Neural crest cell (in vitro differentiated cells): Measurements from ENCODE around the gene COL25A1. TPM values are rescaled to one million over a fixed set of nuclear protein-coding genes. Genes with fewer than 3 reads are reported as not detected.

ENCODE experiments used
- DNase-seq: peaks from one replicate; pipeline ENCODE4 v3.0.0; 2021; ENCODE audit warnings: low read depth, mixed read lengths, low spot score
- H3K27ac Mint-ChIP-seq: one replicate; pipeline ENCODE4 v1.8.0; 2021; ENCODE audit warnings: mild to moderate bottlenecking, mixed read lengths; ENCODE audit not compliant: unreplicated experiment
- H3K27me3 Mint-ChIP-seq: 2 replicates; pipeline ENCODE4 v1.8.0; 2021; ENCODE audit warnings: low read depth, mild to moderate bottlenecking, mixed read lengths
- H3K36me3 Mint-ChIP-seq: 2 replicates; pipeline ENCODE4 v1.8.0; 2021; ENCODE audit warnings: low read depth, mild to moderate bottlenecking, mixed read lengths
- H3K4me1 Mint-ChIP-seq: 2 replicates; pipeline ENCODE4 v1.8.0; 2021; ENCODE audit warnings: mixed read lengths
- H3K4me3 Mint-ChIP-seq: one replicate; pipeline ENCODE4 v1.8.0; 2021; ENCODE audit warnings: mild to moderate bottlenecking, mixed read lengths
- H3K9me3 Mint-ChIP-seq: 2 replicates; pipeline ENCODE4 v1.8.0; 2021; ENCODE audit warnings: mixed read lengths
- CTCF ChIP-seq: fragments of 200-600 bp; sonication (generic); conservative IDR thresholded peaks from 2 replicates; pipeline ENCODE4 v1.5.0; 2021; ENCODE audit warnings: antibody characterized with exemption, mild to moderate bottlenecking
- total RNA-seq: library from RNA; stranded (reverse); gene quantifications from 2 replicates; pipeline ENCODE4 v1.2.1, GENCODE V29; 2021

Gene COL25A1
- total RNA-seq, 1 donor from 2014 or later: 39.3 TPM

- Mint-ChIP-seq H3K4me1 (peaks cover 28% of the 10 kb centered on the region), H3K4me3 (no peak overlapping the region), H3K27ac (no peak overlapping the region), H3K36me3 (no peaks in the 10 kb centered on the region), H3K9me3 (no peaks in the 10 kb centered on the region), H3K27me3 (no peaks in the 10 kb centered on the region)
- TF ChIP-seq CTCF: no peak
- DNase-seq: no peak
Observed at GRCh38 chr4:109094056-109094455, 208.4 kb downstream of the COL25A1 start.

- Mint-ChIP-seq H3K4me3 (no peak overlapping the region), H3K27me3 (no peaks in the 10 kb centered on the region), H3K4me1 (peaks cover 32% of the 10 kb centered on the region), H3K36me3 (no peaks in the 10 kb centered on the region), H3K9me3 (no peaks in the 10 kb centered on the region), H3K27ac (no peak overlapping the region)
- no peak for TF ChIP-seq CTCF
- no peak for DNase-seq
Observed at GRCh38 chr4:109091727-109092409, 210.6 kb downstream of the COL25A1 start.

- DNase-seq: no peak
- Mint-ChIP-seq H3K9me3 (no peaks in the 10 kb centered on the region), H3K27ac (no peak overlapping the region), H3K4me1 (peaks cover 24% of the 10 kb centered on the region), H3K4me3 (no peak overlapping the region), H3K27me3 (no peaks in the 10 kb centered on the region), H3K36me3 (no peaks in the 10 kb centered on the region)
- TF ChIP-seq CTCF: no peak
Observed at GRCh38 chr4:109083911-109084310, 218.5 kb downstream of the COL25A1 start.

- Mint-ChIP-seq H3K4me3 (no peak overlapping the region), H3K27me3 (no peaks in the 10 kb centered on the region), H3K36me3 (peaks cover 3% of the 10 kb centered on the region), H3K4me1 (peaks cover 30% of the 10 kb centered on the region), H3K9me3 (peaks cover 4% of the 10 kb centered on the region), H3K27ac (no peak overlapping the region)
- no peak for DNase-seq
- no peak for TF ChIP-seq CTCF
Observed at GRCh38 chr4:109079731-109080130, 222.7 kb downstream of the COL25A1 start.

GRCh38 chr4:109079201-109079600 is 223.3 kb downstream of the COL25A1 start:
- Mint-ChIP-seq H3K4me1 (peaks cover 30% of the 10 kb centered on the region), H3K4me3 (no peak overlapping the region), H3K9me3 (peaks cover 5% of the 10 kb centered on the region), H3K36me3 (peaks cover 6% of the 10 kb centered on the region), H3K27ac (no peak overlapping the region), H3K27me3 (no peaks in the 10 kb centered on the region)
- TF ChIP-seq CTCF: no peak
- no peak for DNase-seq
